ENCODE results near the gene AMER2. TPM values are rescaled to one million over a fixed set of nuclear protein-coding genes. Genes with fewer than 3 reads are reported as not detected.

Gene AMER2
- total RNA-seq, 4 donors from 2014 or later = 0.09 to 2.4 TPM; not detected in 2

DNA sequence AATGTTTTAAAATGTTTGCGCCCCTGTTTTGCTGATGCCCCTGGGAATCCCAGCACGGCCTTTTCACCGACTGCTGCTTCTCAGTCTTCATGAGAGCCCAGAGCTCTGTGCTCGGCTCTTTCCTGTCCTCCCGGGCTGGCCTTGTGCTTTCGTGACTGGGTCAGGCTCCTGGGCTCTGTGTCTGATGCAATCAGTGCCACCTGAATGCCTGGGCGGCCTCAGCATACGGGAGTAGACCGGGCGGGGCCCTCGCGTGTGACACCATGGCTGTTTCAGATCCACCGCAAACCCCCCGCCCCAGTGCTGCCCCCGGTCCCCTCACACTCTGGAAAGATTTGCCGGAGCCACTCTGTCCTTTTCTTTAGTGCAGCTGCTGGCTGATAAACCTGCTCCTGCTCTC, 54.8 kb downstream of the AMER2 start:
- Histone ChIP-seq H3K27ac (no peak overlapping the region), H3K4me3 (no peak overlapping the region), H3K4me1 (no peaks in the 10 kb centered on the region), H3K9me3 (no peaks in the 10 kb centered on the region), H3K36me3 (no peaks in the 10 kb centered on the region), H3K27me3 (no peaks in the 10 kb centered on the region)
- intact Hi-C loops (cut with DNase I; ENCODE audit: low total_unique reads) = no loop called here
- no peak for DNase-seq
- TF ChIP-seq POLR2A (IDR thresholded peaks at IDR 0.05) = no peak
- TF ChIP-seq, protein P1, sequence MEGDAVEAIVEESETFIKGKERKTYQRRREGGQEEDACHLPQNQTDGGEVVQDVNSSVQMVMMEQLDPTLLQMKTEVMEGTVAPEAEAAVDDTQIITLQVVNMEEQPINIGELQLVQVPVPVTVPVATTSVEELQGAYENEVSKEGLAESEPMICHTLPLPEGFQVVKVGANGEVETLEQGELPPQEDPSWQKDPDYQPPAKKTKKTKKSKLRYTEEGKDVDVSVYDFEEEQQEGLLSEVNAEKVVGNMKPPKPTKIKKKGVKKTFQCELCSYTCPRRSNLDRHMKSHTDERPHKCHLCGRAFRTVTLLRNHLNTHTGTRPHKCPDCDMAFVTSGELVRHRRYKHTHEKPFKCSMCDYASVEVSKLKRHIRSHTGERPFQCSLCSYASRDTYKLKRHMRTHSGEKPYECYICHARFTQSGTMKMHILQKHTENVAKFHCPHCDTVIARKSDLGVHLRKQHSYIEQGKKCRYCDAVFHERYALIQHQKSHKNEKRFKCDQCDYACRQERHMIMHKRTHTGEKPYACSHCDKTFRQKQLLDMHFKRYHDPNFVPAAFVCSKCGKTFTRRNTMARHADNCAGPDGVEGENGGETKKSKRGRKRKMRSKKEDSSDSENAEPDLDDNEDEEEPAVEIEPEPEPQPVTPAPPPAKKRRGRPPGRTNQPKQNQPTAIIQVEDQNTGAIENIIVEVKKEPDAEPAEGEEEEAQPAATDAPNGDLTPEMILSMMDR (IDR thresholded peaks at IDR 0.05) = no peak

DNA sequence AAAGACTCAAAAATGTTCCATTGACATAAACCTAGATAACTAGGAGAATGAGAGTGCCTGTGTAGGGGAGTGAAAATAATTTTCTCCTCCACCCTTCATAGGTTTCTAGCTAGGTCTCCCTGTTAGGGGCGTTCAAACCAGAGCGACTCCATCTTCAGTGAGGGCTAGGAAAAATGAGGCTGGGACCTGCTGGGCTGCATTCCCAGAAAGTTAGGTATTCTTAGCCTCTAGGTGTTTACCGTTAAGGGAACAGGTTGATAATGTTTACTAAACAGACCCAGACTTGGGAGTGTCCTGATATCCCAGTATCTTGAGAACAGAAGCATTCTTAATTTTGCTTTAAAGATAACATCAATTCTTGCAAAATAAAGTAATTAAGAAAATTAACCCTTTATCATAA, 56.0 kb downstream of the AMER2 start:
- Histone ChIP-seq H3K4me3 (no peak overlapping the region), H3K27ac (no peak overlapping the region), H3K4me1 (no peaks in the 10 kb centered on the region), H3K36me3 (no peaks in the 10 kb centered on the region), H3K27me3 (no peaks in the 10 kb centered on the region), H3K9me3 (no peaks in the 10 kb centered on the region)
- no peak for DNase-seq
- intact Hi-C loops (cut with DNase I; ENCODE audit: low total_unique reads) = no loop called here
- no peak for TF ChIP-seq POLR2A (IDR thresholded peaks at IDR 0.05)
- TF ChIP-seq, protein P1 (IDR thresholded peaks at IDR 0.05) = no peak

DNA sequence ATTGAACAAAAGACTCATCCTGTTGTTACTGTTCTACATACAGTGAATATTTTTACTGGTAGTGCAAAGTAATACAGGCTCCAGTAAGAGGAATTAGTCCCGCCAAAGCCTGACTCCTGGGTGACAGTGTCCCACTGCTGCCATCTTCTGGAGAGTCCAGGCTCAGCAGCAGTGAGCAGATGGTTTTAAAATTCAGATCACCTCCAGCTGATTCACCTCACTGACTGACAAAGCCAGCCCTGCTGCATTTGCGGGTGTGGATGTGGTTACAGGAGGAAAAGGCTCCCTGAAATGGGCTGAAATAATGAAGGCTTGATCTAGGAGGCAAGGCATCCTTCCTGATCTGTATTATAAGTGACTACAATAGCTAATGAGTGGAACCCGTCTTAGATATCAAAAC, 57.9 kb downstream of the AMER2 start:
- no peak overlapping the region for H3K27ac ChIP-seq
- H3K4me1 ChIP-seq = no peaks in the 10 kb centered on the region
- peak in 1 of 2 donors; percentile 23 for DNase-seq
- H3K9me3 ChIP-seq = no peaks in the 10 kb centered on the region
- H3K27me3 ChIP-seq = no peaks in the 10 kb centered on the region
- no peak for TF ChIP-seq POLR2A (IDR thresholded peaks at IDR 0.05)
- TF ChIP-seq, protein P1 (IDR thresholded peaks at IDR 0.05) = peak; percentile 25 to 37 (median 34)
- intact Hi-C loops (cut with DNase I; ENCODE audit: low total_unique reads) = no loop called here
- H3K4me3 ChIP-seq = no peak overlapping the region
- H3K36me3 ChIP-seq = no peaks in the 10 kb centered on the region

DNA sequence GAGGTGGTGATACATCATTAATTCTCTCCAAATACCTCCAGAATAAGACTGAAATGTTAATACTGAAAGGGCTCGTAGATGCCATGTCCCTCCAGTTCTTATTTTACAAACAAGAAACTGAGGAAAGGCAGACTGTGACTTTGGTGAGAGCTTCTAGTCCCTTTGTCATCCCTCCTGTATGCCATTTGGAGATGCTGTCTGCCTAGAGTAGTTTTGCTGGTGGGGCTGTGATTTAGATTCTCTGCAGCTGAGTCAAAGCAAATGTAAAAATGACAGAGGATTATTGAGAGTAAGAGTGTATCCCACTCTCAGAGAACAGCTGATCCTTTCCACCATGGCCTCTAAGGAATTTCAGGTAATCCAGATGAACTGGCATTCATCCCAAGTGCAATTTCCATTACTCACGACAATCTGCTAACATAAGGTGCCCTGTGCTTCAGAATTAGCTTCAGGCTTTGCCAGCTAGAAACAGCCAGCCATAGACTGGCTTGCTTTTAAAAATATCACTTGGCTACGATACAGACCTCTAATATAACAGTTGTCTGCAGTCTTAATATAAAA, 59.3 kb downstream of the AMER2 start:
- intact Hi-C loops (cut with DNase I; ENCODE audit: low total_unique reads) = no loop called here
- Histone ChIP-seq H3K9me3 (no peaks in the 10 kb centered on the region), H3K4me1 (no peaks in the 10 kb centered on the region), H3K27me3 (no peaks in the 10 kb centered on the region), H3K27ac (no peak overlapping the region), H3K36me3 (no peaks in the 10 kb centered on the region), H3K4me3 (no peak overlapping the region)
- TF ChIP-seq, protein P1 (IDR thresholded peaks at IDR 0.05) = no peak
- no peak for TF ChIP-seq POLR2A (IDR thresholded peaks at IDR 0.05)
- no peak for DNase-seq

Small RNA genes within 50 kb of the gene (small RNA-seq; reads per million reads assigned to genes)
- not detected for gene AL359757.1
- not detected for gene AL359757.2

Other genes with a start within 250 kb of the AMER2 start
- 1 to 10 TPM in 1 of 4 donors, under 1 TPM in 2, not detected in 1; 0.14 to 1.0 (median 0.15) TPM for gene PABPC3, start 76.2 kb downstream of the AMER2 start, total RNA-seq
- gene MTMR6, start 115.2 kb upstream of the AMER2 start, total RNA-seq = 10 to 100 TPM in 3 of 4 donors, 1 to 10 TPM in 1; 10.0 to 36.4 (median 27.3) TPM
- gene NUP58, start 129.3 kb upstream of the AMER2 start, total RNA-seq = 100 to 1,000 TPM in 1 of 4 donors, 10 to 100 TPM in 3; 49.7 to 130 (median 61.1) TPM
- gene ATP8A2, start 199.7 kb upstream of the AMER2 start, total RNA-seq = 10 to 100 TPM in 1 of 4 donors, under 1 TPM in 1, not detected in 2; 0.64 to 21.4 TPM